OCI-LY7 (cell line): ENCODE data around the gene OLFM1.

ENCODE experiments used
- EZH2phosphoT487 ChIP-seq: fragments of 200-600 bp; sonication (generic); IDR thresholded peaks from 2 replicates; pipeline ENCODE4 v1.6.1; 2018; ENCODE audit warnings: low read depth, borderline replicate concordance, mild to moderate bottlenecking, mixed run types, antibody characterized with exemption, low read length, moderate library complexity, mixed read lengths
- TF ChIP-seq, protein P1 (sequence below): fragments of 200-600 bp; sonication (generic); conservative IDR thresholded peaks from 2 replicates; pipeline ENCODE4 v1.5.1; 2014; ENCODE audit warnings: mild to moderate bottlenecking, antibody characterized with exemption, low read length, moderate library complexity, mixed read lengths

DNA sequence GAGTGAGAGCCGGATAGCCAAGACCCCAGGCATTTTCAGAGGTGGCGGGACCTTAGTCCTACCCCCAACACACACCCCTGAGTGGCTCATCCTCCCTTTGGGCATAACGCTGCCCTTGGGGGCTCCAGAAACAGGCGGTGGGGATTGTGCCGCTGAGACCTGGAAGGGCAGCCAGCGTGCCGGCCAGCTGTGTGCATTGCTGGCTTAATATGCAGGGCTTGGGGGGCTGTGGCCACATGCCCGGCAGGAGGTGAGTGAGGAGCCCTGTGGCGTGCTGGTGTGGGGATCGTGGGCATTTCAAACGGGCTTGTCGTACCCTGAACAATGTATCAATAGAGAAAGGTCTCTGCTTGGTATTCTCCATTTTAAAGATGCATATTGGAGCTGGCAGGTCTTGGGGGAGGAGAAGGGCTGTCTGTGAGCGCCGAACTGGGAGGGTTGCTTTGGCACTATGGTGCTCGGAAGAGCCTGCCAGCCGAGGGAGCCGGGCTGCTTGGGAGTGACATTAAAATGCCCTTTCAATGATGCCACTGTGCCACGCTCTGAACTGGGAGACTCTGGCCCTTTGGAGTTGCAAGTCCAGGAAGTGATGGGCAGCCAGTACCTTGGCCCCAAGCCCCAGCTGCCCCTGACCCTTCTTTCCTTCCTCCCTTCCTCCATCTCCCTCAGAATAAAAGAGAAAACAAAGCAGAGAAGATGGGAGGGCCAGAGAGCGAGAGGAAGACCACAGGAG is 11.2 kb upstream of the OLFM1 start:
- TF ChIP-seq, protein P1, sequence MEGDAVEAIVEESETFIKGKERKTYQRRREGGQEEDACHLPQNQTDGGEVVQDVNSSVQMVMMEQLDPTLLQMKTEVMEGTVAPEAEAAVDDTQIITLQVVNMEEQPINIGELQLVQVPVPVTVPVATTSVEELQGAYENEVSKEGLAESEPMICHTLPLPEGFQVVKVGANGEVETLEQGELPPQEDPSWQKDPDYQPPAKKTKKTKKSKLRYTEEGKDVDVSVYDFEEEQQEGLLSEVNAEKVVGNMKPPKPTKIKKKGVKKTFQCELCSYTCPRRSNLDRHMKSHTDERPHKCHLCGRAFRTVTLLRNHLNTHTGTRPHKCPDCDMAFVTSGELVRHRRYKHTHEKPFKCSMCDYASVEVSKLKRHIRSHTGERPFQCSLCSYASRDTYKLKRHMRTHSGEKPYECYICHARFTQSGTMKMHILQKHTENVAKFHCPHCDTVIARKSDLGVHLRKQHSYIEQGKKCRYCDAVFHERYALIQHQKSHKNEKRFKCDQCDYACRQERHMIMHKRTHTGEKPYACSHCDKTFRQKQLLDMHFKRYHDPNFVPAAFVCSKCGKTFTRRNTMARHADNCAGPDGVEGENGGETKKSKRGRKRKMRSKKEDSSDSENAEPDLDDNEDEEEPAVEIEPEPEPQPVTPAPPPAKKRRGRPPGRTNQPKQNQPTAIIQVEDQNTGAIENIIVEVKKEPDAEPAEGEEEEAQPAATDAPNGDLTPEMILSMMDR: no peak
- no peak for TF ChIP-seq EZH2phosphoT487
